ENCODE data around the gene PAX3.

The PAX3 gene

DNA sequence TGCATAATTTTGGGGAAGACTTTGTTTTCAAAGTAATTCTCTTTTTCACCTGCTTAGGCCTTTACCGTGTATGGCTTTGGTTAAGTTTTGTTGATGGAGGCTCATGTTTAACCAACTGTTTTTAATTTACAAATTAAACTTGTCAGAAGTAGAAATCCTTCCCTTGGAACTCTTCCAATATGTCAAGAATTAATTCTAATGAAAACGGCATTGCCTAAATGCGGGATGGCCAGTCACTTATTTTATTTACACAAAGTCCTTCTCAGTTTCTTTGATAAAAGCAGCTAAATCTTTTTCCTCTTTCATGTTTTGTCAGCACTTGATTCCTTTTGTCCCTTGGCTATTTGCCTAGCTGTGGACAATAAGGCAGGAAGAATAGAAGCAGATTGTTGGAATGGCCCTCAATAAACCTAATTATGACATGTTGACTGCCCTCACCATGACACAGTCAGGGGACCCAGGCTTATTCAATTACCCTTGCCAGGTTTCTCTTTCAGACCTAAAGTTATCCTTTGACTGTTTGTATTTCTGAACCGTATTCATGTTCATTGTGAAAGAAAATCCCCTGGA lies 26.3 kb downstream of the PAX3 start:
- no peak for DNase-seq

DNA sequence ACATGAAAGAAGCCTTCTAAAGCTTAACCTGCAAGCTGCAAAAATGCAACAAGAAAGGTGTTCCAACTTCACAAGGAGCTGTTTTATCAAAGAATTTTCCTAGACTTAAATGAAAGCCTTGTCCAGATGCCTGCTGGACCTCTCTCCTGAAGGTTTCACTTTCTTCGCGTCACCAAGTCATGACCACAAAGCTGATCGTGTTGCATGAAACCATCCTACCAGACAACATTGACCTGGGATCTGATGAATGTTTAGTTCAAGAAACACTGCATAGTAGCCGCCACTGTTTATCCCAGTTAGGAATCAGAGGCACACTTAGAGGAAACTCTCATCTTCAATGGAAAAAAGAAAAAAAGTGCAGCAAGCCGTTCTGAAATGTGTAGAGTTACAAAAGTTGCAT lies 26.9 kb downstream of the PAX3 start:
- no peak for DNase-seq

DNA sequence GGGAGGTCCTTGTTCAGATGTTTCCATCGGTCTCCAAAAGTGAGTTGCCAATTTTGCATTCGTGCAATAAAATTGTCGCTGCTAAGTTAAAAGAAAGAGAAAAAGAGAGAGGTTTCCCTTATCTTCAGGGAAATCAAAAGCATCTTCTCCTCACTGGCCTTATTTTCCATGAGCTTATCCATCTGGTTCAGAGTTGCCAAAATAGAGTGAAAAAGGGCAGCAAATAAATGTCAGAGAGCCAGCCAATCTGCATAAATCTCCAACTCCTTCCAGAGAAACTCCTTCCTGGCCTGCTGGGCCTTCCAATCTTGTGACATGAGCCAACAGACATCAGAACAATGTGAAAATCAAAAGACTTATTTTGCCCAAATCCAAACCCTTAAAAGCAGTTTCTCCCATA lies 28.4 kb downstream of the PAX3 start:
- no peak for DNase-seq

DNA sequence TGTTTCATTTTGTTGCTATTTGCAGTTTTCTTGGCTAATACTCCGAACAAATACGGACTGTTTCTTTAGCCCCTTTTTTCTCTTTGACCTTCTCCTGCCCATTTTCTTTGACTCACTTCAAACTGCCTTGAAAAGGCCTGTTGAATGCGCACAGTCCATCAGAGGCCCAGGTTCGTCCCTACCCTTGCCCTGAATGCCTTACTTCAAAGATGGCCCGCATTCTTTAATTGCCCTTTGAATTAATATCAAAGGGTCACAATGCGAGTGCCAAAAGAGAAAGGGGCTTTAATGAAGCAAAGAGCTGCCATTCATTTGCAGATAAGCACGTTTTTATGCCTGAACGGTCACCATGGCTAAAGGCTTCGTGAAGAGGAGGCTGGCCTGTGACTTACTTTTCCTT lies 29.7 kb downstream of the PAX3 start:
- DNase-seq = no peak

DNA sequence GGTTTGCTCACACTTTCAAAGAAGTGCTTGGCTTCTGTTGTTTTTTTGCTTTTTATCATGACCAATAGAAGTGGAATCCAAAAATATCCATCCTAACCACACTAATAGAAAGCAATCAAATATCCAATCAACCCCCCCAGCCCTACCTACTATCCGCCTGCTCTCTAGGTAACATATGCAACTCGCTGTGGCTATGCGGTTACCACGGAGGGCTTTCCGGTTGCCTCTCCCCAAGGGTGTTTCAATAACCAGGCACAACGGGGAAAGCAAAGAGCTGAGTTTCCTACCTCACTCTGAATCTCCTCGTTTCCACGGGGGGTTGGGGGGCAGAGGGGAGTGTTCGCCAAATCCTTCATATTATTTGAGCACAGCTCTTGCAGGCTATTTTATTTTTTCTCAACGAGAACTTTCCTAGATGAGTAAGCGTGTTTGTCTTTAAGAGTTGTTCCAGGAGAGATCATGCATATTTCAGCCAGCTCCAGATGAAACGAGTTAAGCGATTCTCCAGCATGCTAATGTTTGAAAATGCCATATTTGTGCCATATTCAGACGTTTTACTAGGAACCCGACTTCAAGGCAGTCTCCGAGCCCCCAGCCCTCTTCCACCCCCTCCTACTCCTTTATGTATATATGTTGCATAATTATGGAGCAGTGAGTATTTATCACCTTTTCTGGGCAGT lies 30.3 kb downstream of the PAX3 start:
- no peak for DNase-seq

DNA sequence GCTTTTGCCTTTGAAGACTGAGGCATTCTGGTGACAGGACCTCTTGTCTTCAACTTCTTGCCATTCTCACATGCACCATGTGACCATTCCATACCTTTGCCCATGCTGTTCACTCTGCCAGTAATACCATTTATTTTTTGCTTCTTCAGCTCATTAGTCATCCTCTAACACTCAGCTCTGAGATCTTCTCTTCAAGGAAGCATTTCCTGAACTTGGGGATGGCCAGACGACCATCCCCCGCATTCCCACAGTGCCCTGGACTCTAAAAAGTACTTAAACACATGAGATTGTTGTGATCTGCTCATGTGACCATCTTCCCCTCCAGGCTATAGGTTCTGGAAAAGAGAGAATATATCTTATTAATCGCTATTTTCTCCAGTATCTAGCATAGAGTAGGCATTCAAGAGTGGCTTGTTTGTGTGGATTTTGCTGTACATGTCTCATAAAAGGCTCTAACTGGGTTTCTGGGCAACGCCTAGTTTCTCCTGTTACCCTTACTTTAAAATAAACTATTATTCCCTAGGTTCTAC lies 33.9 kb downstream of the PAX3 start:
- DNase-seq = no peak

DNA sequence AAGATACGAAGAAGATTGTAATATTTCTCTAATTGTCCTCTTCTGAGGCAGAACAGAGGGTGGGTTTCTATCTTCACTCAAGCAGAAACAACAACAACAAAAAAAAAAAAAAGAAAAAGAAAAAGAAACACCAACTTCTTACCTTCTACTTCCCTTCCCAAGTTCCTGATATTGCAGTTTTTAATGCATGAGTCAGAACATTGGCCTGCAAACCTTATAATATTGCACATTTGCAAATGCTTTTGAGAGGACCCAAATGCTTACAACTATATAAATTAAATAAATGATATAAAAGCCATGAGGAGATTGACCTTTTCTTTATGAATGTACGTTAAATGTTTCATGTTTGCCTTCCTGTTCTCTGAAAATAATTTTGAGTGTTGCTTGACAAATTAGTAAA lies 37.3 kb downstream of the PAX3 start:
- no peak for DNase-seq

DNA sequence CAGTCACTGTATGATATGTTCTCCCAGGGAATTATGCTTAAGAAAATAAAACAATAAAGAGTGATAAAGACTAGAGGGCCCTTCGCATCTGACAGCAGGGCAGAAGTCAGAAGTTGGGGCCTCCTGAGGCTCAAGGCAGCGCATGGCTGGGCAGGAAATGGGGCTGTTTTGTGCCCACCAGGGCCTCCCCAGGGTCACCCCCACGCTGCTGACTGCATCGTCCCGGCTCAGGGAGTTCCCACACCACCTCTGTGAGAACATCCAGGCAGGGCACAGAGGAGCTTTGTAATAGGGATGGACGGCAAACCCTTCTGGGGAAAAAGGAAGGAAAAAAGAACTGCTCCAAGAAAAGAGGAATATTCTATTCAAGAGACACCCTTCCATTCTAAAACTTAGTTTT lies 41.2 kb downstream of the PAX3 start:
- no peak for DNase-seq

DNA sequence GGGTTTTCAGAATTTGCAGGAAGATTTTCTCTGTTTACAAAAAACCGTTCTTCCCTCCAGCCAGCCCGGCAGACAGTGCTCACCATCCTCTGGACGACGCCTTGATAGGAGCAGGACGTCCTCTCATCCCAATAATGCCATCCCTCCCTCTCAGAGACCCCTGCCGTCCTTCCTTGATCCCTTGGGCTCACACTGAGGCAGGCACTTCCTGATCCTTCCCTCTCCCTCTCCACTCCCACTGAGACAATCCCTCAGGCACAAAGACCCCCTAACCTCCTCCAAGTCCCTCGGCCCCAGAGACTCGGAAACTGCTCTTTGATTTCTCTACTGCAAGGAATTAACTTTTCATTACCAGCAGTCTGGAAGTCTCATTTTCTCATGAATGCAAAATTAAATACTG lies 42.5 kb downstream of the PAX3 start:
- DNase-seq = no peak

DNA sequence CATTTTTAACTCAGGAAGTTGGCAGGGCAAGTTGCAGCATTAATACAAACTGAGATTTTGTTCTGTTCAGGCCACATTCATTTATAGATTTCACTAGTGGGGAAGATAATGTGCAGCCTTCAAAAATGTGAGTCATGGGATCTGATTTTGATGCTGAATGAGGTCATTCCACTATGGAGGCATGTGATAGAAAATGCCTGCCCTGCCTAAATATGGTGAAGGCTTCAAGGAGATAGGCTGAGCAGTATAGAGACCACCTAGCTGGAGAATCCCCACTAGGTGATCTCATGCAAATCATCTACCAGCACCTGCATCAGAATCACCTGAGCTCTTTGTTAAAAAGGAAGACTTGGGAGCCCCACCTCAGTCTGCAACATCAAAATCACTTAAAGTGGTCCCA lies 43.7 kb downstream of the PAX3 start:
- DNase-seq = no peak

DNA sequence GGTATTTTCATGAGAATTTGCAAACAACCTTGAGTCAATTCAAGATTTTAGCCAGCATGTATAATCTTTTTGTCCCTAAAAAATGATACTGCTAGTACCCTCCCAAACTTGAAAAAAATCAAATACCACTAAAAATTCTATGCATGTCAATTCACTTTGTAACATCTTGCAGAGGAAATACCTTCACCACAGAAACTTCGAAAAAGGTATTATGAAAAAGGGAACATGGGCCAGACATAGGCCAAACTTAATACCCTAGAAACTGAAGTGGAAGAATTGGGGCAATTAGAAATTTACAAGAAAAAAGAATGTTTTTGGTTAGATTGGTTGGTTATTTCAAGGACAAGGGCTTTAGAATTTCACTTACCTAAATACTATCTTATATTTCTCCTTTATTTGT lies 48.5 kb downstream of the PAX3 start:
- DNase-seq = no peak

DNA sequence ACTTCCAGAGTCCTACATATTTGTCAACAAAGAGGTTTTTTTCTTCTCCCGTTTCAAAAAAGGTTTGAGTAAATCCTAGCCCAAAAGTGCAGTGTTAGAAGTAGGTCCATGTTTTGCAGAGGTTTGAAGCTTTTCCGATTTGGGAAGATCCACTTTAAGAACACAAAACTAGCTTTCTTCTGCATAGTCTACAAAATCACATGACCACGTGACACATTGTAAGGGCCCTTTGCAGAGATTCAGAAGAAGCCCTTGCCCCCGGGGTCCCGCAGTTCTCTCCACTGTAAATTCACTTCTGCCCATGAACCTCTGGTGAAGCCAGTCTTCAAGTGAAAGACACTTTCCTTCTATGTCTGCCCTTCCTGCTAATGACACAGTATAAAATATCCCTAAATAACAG lies 49.4 kb downstream of the PAX3 start:
- DNase-seq = no peak

DNA sequence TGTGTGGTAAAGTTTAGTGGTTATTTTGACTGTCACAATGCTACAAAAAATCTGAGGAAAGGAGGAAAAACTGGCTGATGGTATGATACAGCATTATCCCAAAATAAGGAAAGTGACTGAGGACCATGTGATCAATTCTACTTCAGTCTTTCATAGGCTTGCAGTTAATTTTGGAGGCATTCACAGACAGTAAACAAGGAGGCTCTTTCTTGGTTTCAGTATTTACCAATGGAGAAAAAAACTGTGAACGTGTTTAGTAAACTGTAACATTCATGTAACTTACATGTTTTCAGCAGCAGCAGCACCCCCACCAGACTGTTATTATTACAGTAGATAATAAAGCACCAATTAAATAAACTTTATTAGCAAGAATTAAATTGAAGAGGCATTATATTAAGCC lies 50.0 kb downstream of the PAX3 start:
- no peak for DNase-seq

DNA sequence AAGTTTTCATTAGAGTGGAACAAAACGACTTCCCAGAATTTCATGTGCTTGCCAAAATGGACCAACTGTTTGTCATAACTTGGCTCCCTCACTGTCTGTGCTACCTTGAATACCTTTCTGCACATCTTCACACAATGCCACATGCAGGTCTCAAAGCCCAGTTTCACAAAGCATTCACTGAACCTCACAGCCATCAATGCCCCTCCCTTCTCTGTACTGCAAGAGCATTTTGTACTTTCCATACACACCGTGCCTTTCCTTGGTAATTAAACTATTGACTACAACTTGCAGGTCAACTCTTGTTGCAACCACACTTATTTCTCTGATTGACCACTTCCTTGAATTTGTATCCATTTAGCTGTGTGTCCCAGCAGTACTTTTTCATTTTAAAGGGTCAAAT lies 50.5 kb downstream of the PAX3 start:
- no peak for DNase-seq

DNA sequence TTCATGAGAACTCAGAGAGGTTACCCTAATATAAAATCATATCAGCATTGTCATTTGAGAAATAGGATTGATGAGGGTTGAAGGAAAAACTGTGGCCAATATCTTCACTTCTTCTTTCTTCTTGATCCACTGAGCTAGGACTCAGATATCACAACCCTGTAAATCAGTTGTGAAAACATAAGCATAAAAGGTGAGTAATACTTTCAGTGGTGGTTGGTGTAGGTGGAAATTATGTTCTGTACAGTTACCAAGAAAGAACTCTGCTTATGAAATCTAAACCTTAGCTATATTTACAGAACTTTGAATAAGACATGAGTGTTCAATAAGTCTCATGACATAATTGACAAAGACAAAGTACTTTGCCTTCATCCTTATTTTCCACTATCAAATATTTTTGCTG lies 56.3 kb downstream of the PAX3 start:
- DNase-seq = no peak

DNA sequence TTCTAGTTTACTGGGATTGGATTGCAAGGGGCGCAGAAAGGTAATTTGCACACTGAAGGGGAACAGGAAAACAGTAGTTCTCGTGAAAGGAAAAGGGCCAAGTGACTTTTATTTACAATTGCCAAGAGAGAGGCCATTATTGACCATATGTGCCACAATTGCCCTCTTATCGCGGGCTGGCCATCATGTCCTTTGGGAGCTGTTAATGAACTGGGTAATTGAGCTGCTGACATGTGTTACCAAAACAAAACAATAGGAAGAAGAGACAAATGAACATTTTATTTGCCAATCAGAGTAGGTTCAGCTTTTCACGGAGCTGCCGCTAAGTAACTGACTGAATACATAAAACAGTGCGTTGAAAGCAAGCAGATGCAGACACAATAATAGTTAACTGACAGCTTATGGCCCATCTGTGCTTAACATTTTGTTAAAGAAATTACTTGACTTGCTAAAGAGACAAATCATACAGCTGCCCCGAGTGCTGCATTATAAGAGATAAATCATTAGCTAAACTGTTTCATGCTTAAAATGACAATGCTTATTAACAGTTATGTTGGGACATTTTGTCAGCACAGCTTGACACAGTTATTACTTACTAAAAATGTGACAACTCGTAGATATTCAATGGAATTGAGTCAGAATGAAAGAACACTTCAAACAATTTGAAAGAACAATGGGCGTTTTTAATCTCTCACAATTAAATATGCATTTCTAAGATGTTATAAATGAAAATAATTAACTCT lies 57.5 kb downstream of the PAX3 start:
- DNase-seq = no peak

DNA sequence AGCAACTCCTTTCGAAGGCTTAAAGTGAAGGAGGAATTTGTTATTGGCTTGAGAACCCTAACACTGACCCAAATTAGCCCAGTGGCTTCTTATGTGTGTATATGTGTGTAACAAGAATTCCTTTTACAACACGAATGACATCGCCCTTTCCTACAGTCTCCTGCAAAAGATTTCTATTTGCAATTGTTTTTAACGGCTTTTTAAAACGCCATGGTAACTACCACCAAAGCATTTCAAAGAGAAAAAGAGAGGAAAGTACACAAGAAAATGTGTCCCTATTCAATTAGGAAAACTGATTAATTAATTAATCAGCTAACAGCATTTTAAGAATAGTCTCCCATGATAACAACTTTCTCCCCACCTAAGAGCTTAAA lies 58.1 kb downstream of the PAX3 start:
- DNase-seq = no peak

DNA sequence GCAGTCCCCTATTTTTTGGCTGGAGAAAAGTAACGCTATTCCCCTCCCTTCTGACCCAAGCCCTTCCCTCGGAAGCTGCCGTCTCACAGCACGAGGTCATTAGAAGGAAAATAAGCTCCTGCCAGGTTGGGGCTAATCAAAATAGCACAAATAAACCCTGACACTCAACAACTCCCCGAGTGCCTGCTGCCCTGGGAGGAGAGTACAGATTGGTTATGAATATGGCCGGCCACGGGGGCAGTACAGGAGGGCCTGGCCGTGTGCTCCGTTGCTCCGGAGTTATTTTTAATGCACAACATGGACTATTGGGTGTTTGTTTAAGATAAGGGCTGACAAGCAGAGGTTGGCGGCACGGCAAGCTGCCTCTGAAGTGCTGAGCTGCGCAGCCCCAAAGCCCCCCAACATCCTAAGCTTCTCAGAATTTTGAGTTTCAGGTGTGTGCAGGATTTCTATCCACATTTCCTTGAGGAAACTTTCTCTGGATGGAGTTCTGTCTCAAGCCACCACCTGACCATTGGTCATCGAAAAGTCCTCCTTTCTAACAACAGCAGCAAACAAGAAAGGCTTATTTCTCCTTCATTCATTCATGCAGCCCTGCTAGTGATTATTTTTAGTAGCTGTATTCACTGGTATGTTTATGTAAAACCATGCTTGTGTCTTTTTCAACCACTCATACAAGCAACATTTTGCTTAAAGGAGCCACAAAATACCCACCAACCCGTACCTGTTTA lies 58.7 kb downstream of the PAX3 start:
- no peak for DNase-seq

DNA sequence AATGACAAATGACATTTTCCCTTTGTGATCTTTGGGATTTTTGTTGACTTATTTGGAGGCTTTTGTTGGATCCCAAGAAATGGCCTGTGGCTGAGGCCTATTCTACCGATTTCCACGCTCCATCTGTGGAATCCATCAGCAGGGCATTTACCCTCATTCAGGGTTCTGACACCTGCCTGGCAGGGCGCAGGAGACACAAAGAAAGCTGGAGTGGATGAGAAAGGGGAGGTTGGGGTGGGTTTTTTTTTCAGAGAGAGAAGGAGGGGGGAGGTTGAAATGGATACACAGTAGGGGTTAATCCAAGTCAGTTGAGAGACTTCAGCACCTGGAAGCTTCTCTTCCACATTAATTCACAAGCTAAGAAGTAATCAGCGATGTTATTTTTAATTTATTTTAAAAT lies 59.7 kb downstream of the PAX3 start:
- DNase-seq = no peak

DNA sequence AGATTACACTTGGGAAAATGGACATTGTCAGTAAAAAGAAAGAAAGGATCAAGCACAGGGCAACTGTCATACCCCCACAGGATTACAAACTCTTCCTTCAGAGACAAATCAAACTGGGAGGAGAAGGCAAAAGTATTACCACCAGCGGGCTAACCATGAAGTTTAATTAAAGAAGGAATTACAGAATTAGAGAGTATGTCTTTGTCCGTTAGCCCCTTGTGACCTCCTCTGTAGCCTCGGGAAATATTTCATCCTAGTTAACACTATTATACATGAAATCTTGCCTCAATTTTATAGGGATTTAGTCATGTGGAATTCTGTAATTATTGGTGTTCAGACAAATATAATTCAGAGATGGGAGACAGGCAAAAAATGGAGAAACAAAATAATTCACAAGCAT lies 60.7 kb downstream of the PAX3 start:
- no peak for DNase-seq

DNA sequence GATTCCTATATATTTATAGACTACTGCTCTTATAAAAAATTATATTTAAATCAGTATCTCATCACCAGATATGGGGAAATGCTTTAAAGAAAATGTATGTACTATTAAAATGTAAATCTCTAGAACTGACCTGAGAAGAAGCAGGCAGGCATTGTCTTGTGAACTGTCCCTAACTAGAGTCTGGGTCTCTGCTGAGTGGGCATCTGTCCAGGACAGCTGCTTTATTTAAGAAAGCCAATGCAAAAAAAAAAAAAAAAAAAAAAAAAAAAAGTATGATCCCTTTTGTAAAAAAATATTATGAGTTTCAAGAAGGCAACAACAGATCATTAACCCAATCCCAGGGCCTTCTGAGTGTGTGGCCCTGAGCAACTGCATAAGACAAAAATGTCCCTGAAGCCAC lies 66.0 kb downstream of the PAX3 start:
- no peak for DNase-seq

DNA sequence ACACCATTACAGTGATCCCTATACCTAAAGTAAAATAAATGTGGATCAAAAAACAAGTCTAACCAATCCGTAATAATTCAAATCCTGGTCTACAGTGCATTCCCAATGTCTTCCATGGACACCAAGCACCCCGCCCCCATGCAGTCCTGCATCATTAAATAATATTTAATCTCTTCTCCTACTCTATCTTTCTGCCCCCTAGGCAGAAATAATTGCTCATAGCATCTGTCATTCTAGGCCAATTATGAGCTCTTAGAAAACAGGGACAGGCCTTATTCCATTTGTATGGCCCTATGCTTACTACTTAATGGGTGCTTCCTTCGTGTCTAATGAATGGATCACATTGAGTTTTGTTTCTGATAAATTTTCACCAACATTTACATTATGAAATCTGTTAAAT lies 66.4 kb downstream of the PAX3 start:
- no peak for DNase-seq
